ENCODE measurements around the gene CACNA1D. TPM values are rescaled to one million over a fixed set of nuclear protein-coding genes. Genes with fewer than 3 reads are reported as not detected.
A peak's percentile ranks its signal among the peaks of the same experiment; 100 is the strongest.

The CACNA1D gene
- total RNA-seq, 1 donor from 2014 or later = 1.1 TPM

DNA sequence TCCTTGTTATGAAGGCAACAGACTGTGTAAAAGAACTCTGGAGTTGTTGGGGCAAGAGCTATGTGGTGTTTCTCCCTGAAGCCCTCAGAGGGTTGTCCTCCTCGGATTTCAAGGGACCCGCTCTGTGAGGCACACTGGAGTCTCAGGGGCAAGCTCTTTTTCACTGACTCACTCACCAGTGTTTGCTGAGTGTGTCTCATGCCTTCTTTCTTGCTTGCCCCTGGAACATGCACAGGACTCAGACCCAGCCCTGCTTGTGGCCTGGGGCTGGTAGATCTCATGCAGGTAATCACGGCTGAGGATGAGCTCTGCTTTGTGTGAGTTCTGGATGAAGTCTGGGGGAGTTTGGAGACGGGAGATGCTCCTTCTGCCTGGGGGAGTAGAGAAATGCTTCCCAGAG lies 93.7 kb downstream of the CACNA1D start:
- Mint-ChIP-seq H3K27me3 (ENCODE audit: low read depth) (no peaks in the 10 kb centered on the region), H3K9me3 (no peaks in the 10 kb centered on the region), H3K36me3 (ENCODE audit: low read depth) (no peaks in the 10 kb centered on the region), H3K4me1 (peaks cover 30% of the 10 kb centered on the region), H3K27ac (ENCODE audit: unreplicated experiment) (peak overlapping the region; percentile 24), H3K4me3 (no peak overlapping the region)
- TF ChIP-seq, protein P1, sequence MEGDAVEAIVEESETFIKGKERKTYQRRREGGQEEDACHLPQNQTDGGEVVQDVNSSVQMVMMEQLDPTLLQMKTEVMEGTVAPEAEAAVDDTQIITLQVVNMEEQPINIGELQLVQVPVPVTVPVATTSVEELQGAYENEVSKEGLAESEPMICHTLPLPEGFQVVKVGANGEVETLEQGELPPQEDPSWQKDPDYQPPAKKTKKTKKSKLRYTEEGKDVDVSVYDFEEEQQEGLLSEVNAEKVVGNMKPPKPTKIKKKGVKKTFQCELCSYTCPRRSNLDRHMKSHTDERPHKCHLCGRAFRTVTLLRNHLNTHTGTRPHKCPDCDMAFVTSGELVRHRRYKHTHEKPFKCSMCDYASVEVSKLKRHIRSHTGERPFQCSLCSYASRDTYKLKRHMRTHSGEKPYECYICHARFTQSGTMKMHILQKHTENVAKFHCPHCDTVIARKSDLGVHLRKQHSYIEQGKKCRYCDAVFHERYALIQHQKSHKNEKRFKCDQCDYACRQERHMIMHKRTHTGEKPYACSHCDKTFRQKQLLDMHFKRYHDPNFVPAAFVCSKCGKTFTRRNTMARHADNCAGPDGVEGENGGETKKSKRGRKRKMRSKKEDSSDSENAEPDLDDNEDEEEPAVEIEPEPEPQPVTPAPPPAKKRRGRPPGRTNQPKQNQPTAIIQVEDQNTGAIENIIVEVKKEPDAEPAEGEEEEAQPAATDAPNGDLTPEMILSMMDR (conservative IDR thresholded peaks at IDR 0.05) = no peak
- DNase-seq (ENCODE audit: low read depth, low spot score) = no peak

DNA sequence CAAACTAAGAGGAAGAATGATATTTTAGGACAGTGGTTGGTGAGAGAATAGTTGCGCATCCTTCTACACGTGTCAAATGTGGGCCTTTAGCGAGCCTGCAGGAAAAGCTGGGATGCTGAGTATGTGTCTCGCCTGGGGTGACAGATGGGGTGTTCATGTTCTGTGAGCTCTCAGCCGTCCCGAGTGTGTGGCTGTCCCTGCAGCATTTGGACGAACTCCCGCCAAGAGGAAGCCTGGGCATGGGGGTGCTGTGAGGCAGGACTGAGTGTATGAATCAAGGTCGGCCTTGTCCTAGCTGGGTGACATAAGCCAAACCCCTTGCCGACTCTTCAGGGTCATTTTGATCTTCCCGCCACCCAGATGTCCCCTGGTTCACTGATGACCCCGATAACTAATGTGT lies 94.8 kb downstream of the CACNA1D start:
- DNase-seq (ENCODE audit: low read depth, low spot score) = no peak
- H3K9me3 Mint-ChIP-seq = no peaks in the 10 kb centered on the region
- TF ChIP-seq, protein P1 (conservative IDR thresholded peaks at IDR 0.05) = no peak
- no peak overlapping the region for H3K4me3 Mint-ChIP-seq
- no peaks in the 10 kb centered on the region for H3K36me3 Mint-ChIP-seq (ENCODE audit: low read depth)
- peaks cover 28% of the 10 kb centered on the region for H3K4me1 Mint-ChIP-seq
- H3K27me3 Mint-ChIP-seq (ENCODE audit: low read depth) = no peaks in the 10 kb centered on the region
- no peak overlapping the region for H3K27ac Mint-ChIP-seq (ENCODE audit: unreplicated experiment)

DNA sequence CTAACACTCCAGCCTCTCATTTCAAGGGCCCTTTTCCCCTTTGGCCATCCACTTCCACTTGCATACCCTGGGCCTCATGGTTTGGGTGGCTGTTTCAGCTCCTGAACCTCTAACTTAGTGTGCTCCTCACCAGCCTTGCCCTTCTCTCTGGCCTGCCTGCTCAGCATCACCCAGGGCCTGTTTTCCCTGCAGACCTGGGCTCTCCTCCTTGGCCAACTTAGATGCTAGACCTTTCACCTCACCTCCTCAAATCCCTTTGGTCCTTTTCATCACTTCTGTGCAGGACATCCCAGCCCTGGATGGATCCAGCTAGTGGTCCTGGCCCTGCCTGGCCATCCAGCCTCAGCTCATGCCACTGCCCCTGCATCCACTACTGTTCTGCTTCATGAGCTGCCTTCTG lies 95.4 kb downstream of the CACNA1D start:
- Mint-ChIP-seq H3K4me3 (no peak overlapping the region), H3K9me3 (no peaks in the 10 kb centered on the region), H3K36me3 (ENCODE audit: low read depth) (no peaks in the 10 kb centered on the region), H3K27ac (ENCODE audit: unreplicated experiment) (no peak overlapping the region), H3K4me1 (peaks cover 21% of the 10 kb centered on the region), H3K27me3 (ENCODE audit: low read depth) (no peaks in the 10 kb centered on the region)
- DNase-seq (ENCODE audit: low read depth, low spot score) = no peak
- TF ChIP-seq, protein P1 (conservative IDR thresholded peaks at IDR 0.05) = no peak

DNA sequence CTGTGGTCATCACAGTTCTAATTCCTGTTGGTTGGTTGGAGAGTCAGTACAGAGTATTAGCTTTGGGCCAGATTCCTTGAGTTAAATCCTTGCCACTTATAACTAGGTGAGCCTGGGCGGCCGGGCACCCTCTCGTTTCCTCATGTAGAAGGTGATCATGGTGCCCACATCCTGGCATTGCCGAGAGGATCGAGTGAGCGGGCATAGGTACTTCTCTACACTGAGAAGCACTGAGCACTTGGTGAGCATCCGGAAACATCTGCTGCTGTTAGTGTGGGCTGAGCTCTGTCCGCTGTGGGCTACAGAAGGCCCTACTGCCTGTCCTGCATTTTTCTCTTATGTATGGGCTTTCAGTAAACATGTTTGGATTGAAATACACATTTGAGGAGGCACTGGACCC lies 96.2 kb downstream of the CACNA1D start:
- TF ChIP-seq, protein P1 (conservative IDR thresholded peaks at IDR 0.05) = no peak
- no peak overlapping the region for H3K4me3 Mint-ChIP-seq
- no peaks in the 10 kb centered on the region for H3K36me3 Mint-ChIP-seq (ENCODE audit: low read depth)
- no peak for DNase-seq (ENCODE audit: low read depth, low spot score)
- H3K4me1 Mint-ChIP-seq = peaks cover 13% of the 10 kb centered on the region
- no peaks in the 10 kb centered on the region for H3K9me3 Mint-ChIP-seq
- no peaks in the 10 kb centered on the region for H3K27me3 Mint-ChIP-seq (ENCODE audit: low read depth)
- H3K27ac Mint-ChIP-seq (ENCODE audit: unreplicated experiment) = no peak overlapping the region

DNA sequence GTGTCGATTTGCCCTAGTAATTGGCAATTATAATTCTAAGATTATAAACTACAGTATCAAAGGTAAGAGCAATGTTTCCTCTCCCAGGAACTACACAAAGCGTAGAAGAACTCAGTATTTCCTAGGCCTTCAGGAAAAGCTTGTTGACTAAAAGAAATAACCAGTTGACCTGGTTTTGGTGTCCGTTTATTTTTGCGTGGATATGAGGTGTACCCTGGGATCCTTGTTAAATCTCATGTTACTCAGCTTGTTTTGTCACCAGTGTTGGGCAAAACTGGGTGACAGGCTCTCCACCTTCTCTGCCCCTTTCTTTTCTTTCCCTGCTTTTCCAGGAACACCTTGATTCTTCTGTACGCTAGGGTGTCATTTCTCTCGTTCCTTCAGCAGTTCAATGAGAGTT lies 97.2 kb downstream of the CACNA1D start:
- H3K27ac Mint-ChIP-seq (ENCODE audit: unreplicated experiment) = no peak overlapping the region
- no peak overlapping the region for H3K4me3 Mint-ChIP-seq
- no peaks in the 10 kb centered on the region for H3K36me3 Mint-ChIP-seq (ENCODE audit: low read depth)
- DNase-seq (ENCODE audit: low read depth, low spot score) = no peak
- TF ChIP-seq, protein P1 (conservative IDR thresholded peaks at IDR 0.05) = no peak
- H3K4me1 Mint-ChIP-seq = peaks cover 9% of the 10 kb centered on the region
- no peaks in the 10 kb centered on the region for H3K9me3 Mint-ChIP-seq
- H3K27me3 Mint-ChIP-seq (ENCODE audit: low read depth) = no peaks in the 10 kb centered on the region

DNA sequence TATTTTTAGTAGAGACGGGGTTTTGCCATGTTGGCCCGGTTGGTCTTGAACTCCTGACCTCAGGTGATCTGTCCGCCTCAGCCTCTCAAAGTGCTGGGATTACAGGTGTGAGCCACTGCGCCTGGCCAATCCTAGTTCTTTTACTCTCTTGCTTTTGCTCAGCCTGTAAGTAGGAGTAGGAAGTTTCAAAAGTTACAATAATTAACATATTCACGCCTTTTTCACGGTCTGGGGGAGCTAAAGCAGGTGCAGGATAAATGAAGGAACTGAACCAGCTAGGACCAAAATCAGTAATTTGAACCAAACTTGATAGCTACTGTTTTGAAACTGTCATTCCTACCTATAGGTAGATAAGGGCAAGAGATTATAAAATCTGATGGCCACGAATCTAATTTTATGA lies 98.5 kb downstream of the CACNA1D start:
- Mint-ChIP-seq H3K27me3 (ENCODE audit: low read depth) (no peaks in the 10 kb centered on the region), H3K9me3 (no peaks in the 10 kb centered on the region), H3K4me3 (no peak overlapping the region), H3K4me1 (peaks cover 9% of the 10 kb centered on the region), H3K27ac (ENCODE audit: unreplicated experiment) (no peak overlapping the region), H3K36me3 (ENCODE audit: low read depth) (no peaks in the 10 kb centered on the region)
- no peak for DNase-seq (ENCODE audit: low read depth, low spot score)
- TF ChIP-seq, protein P1 (conservative IDR thresholded peaks at IDR 0.05) = no peak

Measured in neural crest cell (in vitro differentiated cells).